ENCODE data around the gene TELO2.

GRCh38 chr16:1498899-1499676, 5.9 kb downstream of the TELO2 start:
- TF ChIP-seq CTCF (IDR thresholded peaks at IDR 0.05): no peak
- TF ChIP-seq POLR2A (IDR thresholded peaks at IDR 0.05): no peak
- TF ChIP-seq EP300 (IDR thresholded peaks at IDR 0.05): no peak
